ENCODE data around the gene SLC66A2. TPM values are rescaled to one million over a fixed set of nuclear protein-coding genes. Genes with fewer than 3 reads are reported as not detected.

Gene SLC66A2
- total and polyA plus RNA-seq, 10 donors = 28.7 to 61.9 (median 50.0) TPM

GRCh38 chr18:79921984-79922965, 29.2 kb downstream of the SLC66A2 start:
- TF ChIP-seq CTCF (IDR thresholded peaks at IDR 0.05 in 8 of 11, conservative IDR thresholded peaks at IDR 0.05 in 3 of 11) (no peak), POLR2A (IDR thresholded peaks at IDR 0.05) (no peak), POLR2AphosphoS5 (IDR thresholded peaks at IDR 0.05) (no peak)
- DNase-seq = peak; percentile 27
- Histone ChIP-seq H3K4me1 (peaks cover 0 to 13% (median 0%) of the 10 kb centered on the region in 6 donors), H3K4me3 (no peak overlapping the region), H3K27ac (no peak overlapping the region), H3K36me3 (peaks cover 5 to 70% (median 28%) of the 10 kb centered on the region in 6 donors), H3K27me3 (replicated peaks in 1 of 7) (no peaks in the 10 kb centered on the region), H3K9me3 (peaks cover 0 to 4% (median 0%) of the 10 kb centered on the region in 8 donors)
- intact Hi-C loops (cut with DNase I; ENCODE audit: low total_unique reads) = no loop called here
- WGBS, 5 donors = 94 to 98% (median 96%) methylated on average over 22 to 24 of the region's 24 CpGs

- H3K4me3 ChIP-seq = no peak overlapping the region
- H3K9me3 ChIP-seq = peaks cover 0 to 10% (median 0%) of the 10 kb centered on the region in 8 donors
- intact Hi-C loops (cut with DNase I; ENCODE audit: low total_unique reads) = no loop called here
- no peaks in the 10 kb centered on the region for H3K27me3 ChIP-seq (replicated peaks in 1 of 7)
- H3K27ac ChIP-seq = no peak overlapping the region
- peaks cover 2 to 72% (median 39%) of the 10 kb centered on the region in 6 donors for H3K36me3 ChIP-seq
- H3K4me1 ChIP-seq = peaks cover 0 to 9% (median 0%) of the 10 kb centered on the region in 6 donors
- WGBS, 5 donors = 95 to 97% (median 97%) methylated on average over 19 of the region's 19 CpGs
- TF ChIP-seq POLR2A (IDR thresholded peaks at IDR 0.05) = no peak
- TF ChIP-seq POLR2AphosphoS5 (IDR thresholded peaks at IDR 0.05) = no peak
- peak; percentile 64 for DNase-seq
These were observed 32.4 kb downstream of the SLC66A2 start for GRCh38 chr18:79919089-79919488.

GRCh38 chr18:79918615-79919011, 32.8 kb downstream of the SLC66A2 start:
- Histone ChIP-seq H3K4me3 (no peak overlapping the region), H3K4me1 (peaks cover 0 to 14% (median under 1%) of the 10 kb centered on the region in 6 donors), H3K36me3 (peaks cover 2 to 72% (median 37%) of the 10 kb centered on the region in 6 donors), H3K27ac (no peak overlapping the region), H3K9me3 (peaks cover 0 to 9% (median 0%) of the 10 kb centered on the region in 8 donors), H3K27me3 (replicated peaks in 1 of 7) (no peaks in the 10 kb centered on the region)
- peak; percentile 64 for DNase-seq
- intact Hi-C loops (cut with DNase I; ENCODE audit: low total_unique reads) = no loop called here
- TF ChIP-seq POLR2AphosphoS5 (IDR thresholded peaks at IDR 0.05) = peak in 1 of 3 donors; percentile 47
- TF ChIP-seq POLR2A (IDR thresholded peaks at IDR 0.05) = no peak
- 94 to 98% (median 97%) methylated on average over 8 to 20 of the region's 20 CpGs for WGBS, 5 donors

GRCh38 chr18:79917853-79918614, 33.4 kb downstream of the SLC66A2 start:
- Histone ChIP-seq H3K4me1 (peaks cover 0 to 20% (median 3%) of the 10 kb centered on the region in 6 donors), H3K4me3 (no peak overlapping the region), H3K36me3 (peaks cover 2 to 72% (median 34%) of the 10 kb centered on the region in 6 donors), H3K9me3 (peaks cover 0 to 9% (median 0%) of the 10 kb centered on the region in 8 donors), H3K27ac (no peak overlapping the region), H3K27me3 (replicated peaks in 1 of 7) (no peaks in the 10 kb centered on the region)
- intact Hi-C loops (cut with DNase I; ENCODE audit: low total_unique reads) = no loop called here
- TF ChIP-seq POLR2AphosphoS5 (IDR thresholded peaks at IDR 0.05) (no peak), POLR2A (IDR thresholded peaks at IDR 0.05) (no peak), CTCF (IDR thresholded peaks at IDR 0.05 in 8 of 11, conservative IDR thresholded peaks at IDR 0.05 in 3 of 11) (no peak)
- no peak for DNase-seq
- 93 to 97% (median 96%) methylated on average over 23 to 25 of the region's 25 CpGs for WGBS, 5 donors
